Measurements from ENCODE around the gene SEMA3G.

SEMA3G gene

GRCh38 chr3:52438579-52439425 lies 6.1 kb downstream of the SEMA3G start:
- no peak for DNase-seq

GRCh38 chr3:52438104-52438376 lies 6.9 kb downstream of the SEMA3G start:
- no peak for DNase-seq

GRCh38 chr3:52437326-52438103 lies 7.4 kb downstream of the SEMA3G start:
- no peak for DNase-seq

GRCh38 chr3:52436500-52437149 lies 8.3 kb downstream of the SEMA3G start:
- peak; percentile 11 to 13 for DNase-seq

- DNase-seq = no peak
Measured at GRCh38 chr3:52435246-52436101, 9.4 kb downstream of the SEMA3G start.

- no peak for DNase-seq
Measured at GRCh38 chr3:52434491-52435115, 10.3 kb downstream of the SEMA3G start.

GRCh38 chr3:52433996-52434479 lies 10.9 kb downstream of the SEMA3G start:
- no peak for DNase-seq

- DNase-seq = no peak
Measured at GRCh38 chr3:52433328-52433995, 11.4 kb downstream of the SEMA3G start.

- peak; percentile 56 to 66 for DNase-seq
Measured at GRCh38 chr3:52432691-52433141, 12.2 kb downstream of the SEMA3G start.

- DNase-seq = no peak
Measured at GRCh38 chr3:52432225-52432624, 12.7 kb downstream of the SEMA3G start.

- no peak for DNase-seq
Measured at GRCh38 chr3:52431459-52432223, 13.3 kb downstream of the SEMA3G start.

- DNase-seq = no peak
Measured at GRCh38 chr3:52430416-52430810, 14.5 kb downstream of the SEMA3G start.

GRCh38 chr3:52429779-52430415 lies 15.0 kb downstream of the SEMA3G start:
- no peak for DNase-seq

- no peak for DNase-seq
Measured at GRCh38 chr3:52429031-52429430, 15.9 kb downstream of the SEMA3G start.

- peak; percentile 67 to 83 for DNase-seq
Measured at GRCh38 chr3:52428151-52429005, 16.5 kb downstream of the SEMA3G start.

- no peak for DNase-seq
Measured at GRCh38 chr3:52423173-52423572, 21.7 kb downstream of the SEMA3G start.

GRCh38 chr3:52422669-52423068 lies 22.2 kb downstream of the SEMA3G start:
- DNase-seq = no peak

- no peak for DNase-seq
Measured at GRCh38 chr3:52420388-52420787, 24.5 kb downstream of the SEMA3G start.

- no peak for DNase-seq
Measured at GRCh38 chr3:52415800-52416199, 29.1 kb downstream of the SEMA3G start.

Data from inflammatory macrophage treated with lipopolysaccharide for 1 hour (primary cell).